Neural cell (in vitro differentiated cells): ENCODE measurements around the gene RNF213. TPM values are rescaled to one million over a fixed set of nuclear protein-coding genes. Genes with fewer than 3 reads are reported as not detected.

Source experiments
- H2AFZ ChIP-seq: fragments of 200-600, 300-800 bp; sonication (generic), shearing (Covaris generic); 2 replicates; pipeline ENCODE4 v1.6.0; 2014; ENCODE audit warnings: low read depth, mild to moderate bottlenecking, antibody characterized with exemption, low read length, moderate library complexity
- H3F3A ChIP-seq: fragments of 200-600 bp; shearing (Covaris generic); 2 replicates; pipeline ENCODE4 v1.6.1; 2016; ENCODE audit warnings: mild to moderate bottlenecking, moderate library complexity, mixed read lengths, antibody characterized with exemption, low read length; ENCODE audit not compliant: insufficient read depth, poor library complexity, severe bottlenecking
- H3K27ac ChIP-seq: fragments of 200-600, 300-800 bp; sonication (generic), shearing (Covaris generic); 2 replicates; pipeline ENCODE4 v1.5.1; 2014; ENCODE audit warnings: mild to moderate bottlenecking, low read length, moderate library complexity
- H3K27me3 ChIP-seq: fragments of 300-800, 200-600 bp; sonication (generic), shearing (Covaris generic); 2 replicates; pipeline ENCODE4 v1.6.0; 2014; ENCODE audit warnings: mild to moderate bottlenecking, low read depth, low read length, moderate library complexity; ENCODE audit not compliant: insufficient read depth
- H3K36me3 ChIP-seq: fragments of 300-800, 200-600 bp; sonication (generic), shearing (Covaris generic); 2 replicates; pipeline ENCODE4 v1.5.1; 2014; ENCODE audit warnings: mild to moderate bottlenecking, antibody characterized with exemption, low read length, moderate library complexity; ENCODE audit not compliant: insufficient read depth
- H3K4me2 ChIP-seq: fragments of 300-800, 200-600 bp; sonication (generic), shearing (Covaris generic); 2 replicates; pipeline ENCODE4 v1.6.0; 2014; ENCODE audit warnings: mild to moderate bottlenecking, low read length
- H3K4me3 ChIP-seq: fragments of 300-800, 200-600 bp; sonication (generic), shearing (Covaris generic); 2 replicates; pipeline ENCODE4 v1.5.1; 2014; ENCODE audit warnings: mild to moderate bottlenecking, low read length, moderate library complexity
- H3K79me2 ChIP-seq: fragments of 200-600 bp; shearing (Covaris generic); replicated peaks from 2 replicates; pipeline ENCODE4 v1.6.0; 2014; ENCODE audit warnings: mild to moderate bottlenecking, low read length, moderate library complexity; ENCODE audit not compliant: insufficient read depth
- H3K9ac ChIP-seq: fragments of 300-800, 200-600 bp; sonication (generic), shearing (Covaris generic); 2 replicates; pipeline ENCODE4 v1.6.1; 2016; ENCODE audit warnings: mild to moderate bottlenecking, low read length, mixed read lengths
- H3K9me2 ChIP-seq: fragments of 200-600 bp; shearing (Covaris generic); 2 replicates; pipeline ENCODE4 v1.6.1; 2016; ENCODE audit warnings: mild to moderate bottlenecking, low read length, mixed read lengths; ENCODE audit not compliant: insufficient read depth
- H3K9me3 ChIP-seq: fragments of 200-600, 300-800 bp; sonication (generic), shearing (Covaris generic); 2 replicates; pipeline ENCODE4 v1.6.1; 2016; ENCODE audit warnings: mild to moderate bottlenecking, mixed run types, low read length, moderate library complexity, mixed read lengths
- H4K20me1 ChIP-seq: fragments of 200-600 bp; shearing (Covaris generic); 2 replicates; pipeline ENCODE4 v1.6.1; 2016; ENCODE audit warnings: mild to moderate bottlenecking, mixed run types; ENCODE audit not compliant: insufficient read depth
- EP300 ChIP-seq: fragments of 450-650 bp; conservative IDR thresholded peaks from 2 replicates; pipeline ENCODE4 v1.6.1; 2014; ENCODE audit warnings: antibody characterized with exemption, mild to moderate bottlenecking, moderate library complexity; ENCODE audit not compliant: poor library complexity, severe bottlenecking
- EZH2 ChIP-seq: fragments of 200-600, 300-800 bp; shearing (Covaris generic), sonication (generic); IDR thresholded peaks from 2 replicates; pipeline ENCODE4 v1.6.1; 2014; ENCODE audit warnings: antibody characterized with exemption, low read length, borderline replicate concordance, mild to moderate bottlenecking; ENCODE audit not compliant: insufficient read depth, poor library complexity, severe bottlenecking
- MXI1 ChIP-seq: fragments of 450-650 bp; conservative IDR thresholded peaks from 2 replicates; pipeline ENCODE4 v1.6.1; 2014; ENCODE audit warnings: antibody characterized with exemption, mild to moderate bottlenecking; ENCODE audit not compliant: poor library complexity, severe bottlenecking
- POLR2AphosphoS5 ChIP-seq: IDR thresholded peaks from 2 replicates; pipeline ENCODE4 v1.6.1; 2012
- RAD21 ChIP-seq: fragments of 450-650 bp; conservative IDR thresholded peaks from 2 replicates; pipeline ENCODE4 v1.6.1; 2014; ENCODE audit warnings: antibody characterized with exemption, mild to moderate bottlenecking, moderate library complexity
- REST ChIP-seq: IDR thresholded peaks from 2 replicates; pipeline ENCODE4 v1.6.1; 2012; ENCODE audit warnings: borderline replicate concordance
- SMC3 ChIP-seq: fragments of 450-650 bp; conservative IDR thresholded peaks from 2 replicates; pipeline ENCODE4 v1.6.1; 2014; ENCODE audit warnings: antibody characterized with exemption, mild to moderate bottlenecking, moderate library complexity; ENCODE audit not compliant: poor library complexity
- TAF1 ChIP-seq: IDR thresholded peaks from 2 replicates; pipeline ENCODE4 v1.6.1; 2012; ENCODE audit warnings: low read depth
- polyA plus RNA-seq: library from polyadenylated mRNA; depleted of rRNA; stranded (reverse); fragments of >200 nt; gene quantifications from 2 replicates; pipeline ENCODE4 v1.2.3, GENCODE V29; 2014
- TF ChIP-seq, protein P1 (sequence below): fragments of 450-650 bp; IDR thresholded peaks from 2 replicates; pipeline ENCODE4 v1.5.1; 2014; ENCODE audit warnings: antibody characterized with exemption, mild to moderate bottlenecking, moderate library complexity; ENCODE audit not compliant: poor library complexity, severe bottlenecking

Gene RNF213
- polyA plus RNA-seq, 1 donor from 2014 or later, result 1.5 TPM

DNA sequence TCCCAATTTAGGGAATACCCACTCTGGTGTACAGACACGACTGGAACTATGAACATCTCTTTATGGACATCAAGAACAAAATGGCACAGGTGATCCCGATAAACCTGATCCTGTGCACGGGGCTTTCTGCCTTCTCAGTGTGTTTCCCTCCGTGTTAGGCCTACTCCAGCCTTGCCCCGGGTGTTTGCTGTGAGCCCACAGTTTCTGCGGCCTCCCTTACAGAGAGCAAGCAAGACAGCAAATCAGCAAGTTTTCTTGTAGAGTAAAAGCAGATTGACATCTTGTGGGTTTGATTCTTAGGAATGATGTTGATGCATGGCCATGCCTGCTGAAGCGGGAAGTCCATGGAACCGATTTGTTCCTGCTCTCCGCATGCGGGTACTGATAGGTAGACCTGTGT lies 127.9 kb downstream of the RNF213 start:
- no peak overlapping the region for H3K27ac ChIP-seq
- H3K9ac ChIP-seq, result no peak overlapping the region
- no peaks in the 10 kb centered on the region for H3K9me3 ChIP-seq
- no peaks in the 10 kb centered on the region for H3F3A ChIP-seq
- H3K27me3 ChIP-seq, result no peaks in the 10 kb centered on the region
- H3K4me3 ChIP-seq, result no peak overlapping the region
- no peaks in the 10 kb centered on the region for H3K9me2 ChIP-seq
- H4K20me1 ChIP-seq, result no peaks in the 10 kb centered on the region
- no peaks in the 10 kb centered on the region for H3K36me3 ChIP-seq
- no peaks in the 10 kb centered on the region for H3K79me2 ChIP-seq
- TF ChIP-seq POLR2AphosphoS5 (no peak), MXI1 (no peak), RAD21 (no peak), SMC3 (no peak), TAF1 (no peak), EZH2 (no peak), EP300 (no peak), REST (no peak)
- TF ChIP-seq, protein P1, sequence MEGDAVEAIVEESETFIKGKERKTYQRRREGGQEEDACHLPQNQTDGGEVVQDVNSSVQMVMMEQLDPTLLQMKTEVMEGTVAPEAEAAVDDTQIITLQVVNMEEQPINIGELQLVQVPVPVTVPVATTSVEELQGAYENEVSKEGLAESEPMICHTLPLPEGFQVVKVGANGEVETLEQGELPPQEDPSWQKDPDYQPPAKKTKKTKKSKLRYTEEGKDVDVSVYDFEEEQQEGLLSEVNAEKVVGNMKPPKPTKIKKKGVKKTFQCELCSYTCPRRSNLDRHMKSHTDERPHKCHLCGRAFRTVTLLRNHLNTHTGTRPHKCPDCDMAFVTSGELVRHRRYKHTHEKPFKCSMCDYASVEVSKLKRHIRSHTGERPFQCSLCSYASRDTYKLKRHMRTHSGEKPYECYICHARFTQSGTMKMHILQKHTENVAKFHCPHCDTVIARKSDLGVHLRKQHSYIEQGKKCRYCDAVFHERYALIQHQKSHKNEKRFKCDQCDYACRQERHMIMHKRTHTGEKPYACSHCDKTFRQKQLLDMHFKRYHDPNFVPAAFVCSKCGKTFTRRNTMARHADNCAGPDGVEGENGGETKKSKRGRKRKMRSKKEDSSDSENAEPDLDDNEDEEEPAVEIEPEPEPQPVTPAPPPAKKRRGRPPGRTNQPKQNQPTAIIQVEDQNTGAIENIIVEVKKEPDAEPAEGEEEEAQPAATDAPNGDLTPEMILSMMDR, result no peak
- no peak overlapping the region for H3K4me2 ChIP-seq
- H2AFZ ChIP-seq, result no peak overlapping the region

- Histone ChIP-seq H3K9me2 (no peaks in the 10 kb centered on the region), H3K4me2 (no peak overlapping the region), H3K27ac (no peak overlapping the region), H3K27me3 (no peaks in the 10 kb centered on the region), H3K36me3 (no peaks in the 10 kb centered on the region), H3K9me3 (no peaks in the 10 kb centered on the region), H3F3A (no peaks in the 10 kb centered on the region), H3K79me2 (no peaks in the 10 kb centered on the region), H3K9ac (no peak overlapping the region), H2AFZ (no peak overlapping the region), H3K4me3 (no peak overlapping the region), H4K20me1 (no peaks in the 10 kb centered on the region)
- no peak for TF ChIP-seq MXI1
- TF ChIP-seq POLR2AphosphoS5, result no peak
- TF ChIP-seq, protein P1, result no peak
- no peak for TF ChIP-seq SMC3
- TF ChIP-seq REST, result no peak
Observed at GRCh38 chr17:80389011-80389995, 128.7 kb downstream of the RNF213 start.
